C4-2B (cell line): ENCODE data around the gene PKMYT1.

ENCODE experiments used
- CTCF ChIP-seq: fragments of 450-650 bp; conservative IDR thresholded peaks from 2 replicates; pipeline ENCODE4 v1.5.1; 2017; ENCODE audit warnings: mild to moderate bottlenecking
- ZFX ChIP-seq: fragments of 450-650 bp; IDR thresholded peaks from 2 replicates; pipeline ENCODE4 v1.6.1; 2017

- TF ChIP-seq CTCF: no peak
- TF ChIP-seq ZFX: no peak
These were observed 17.7 kb downstream of the PKMYT1 start for GRCh38 chr16:2962334-2963073.
